Testis (tissue), 3 donors: ENCODE results near the gene FBXO24. TPM values are rescaled to one million over a fixed set of nuclear protein-coding genes. Genes with fewer than 3 reads are reported as not detected.
"Not testable (repeated sequence)": the region's sequence is repeated elsewhere in the genome, so short reads cannot be mapped to it uniquely, and the experiment has no call there.

Experiments used
- DNase-seq: peaks from one replicate; pipeline ENCODE4 v3.0.0-alpha.2; 2019
- H3K27ac ChIP-seq, 2 donors: fragments of 200-600 bp; sonication (generic); one replicate each; pipeline ENCODE4 v1.5.1; 2019
- H3K27me3 ChIP-seq: fragments of 200-600 bp; sonication (generic); one replicate; pipeline ENCODE4 v1.5.1; 2019
- H3K36me3 ChIP-seq: fragments of 200-600 bp; sonication (generic); one replicate; pipeline ENCODE4 v1.5.1; 2017; ENCODE audit warnings: low read depth; ENCODE audit errors: missing control alignments
- H3K4me1 ChIP-seq: fragments of 200-600 bp; sonication (generic); one replicate; pipeline ENCODE4 v1.5.1; 2019
- H3K4me3 ChIP-seq, 2 donors: fragments of 200-600 bp; sonication (generic); one replicate each; pipeline ENCODE4 v1.5.1; 2017 to 2019
- H3K9me3 ChIP-seq: fragments of 200-600 bp; sonication (generic); one replicate; pipeline ENCODE4 v1.5.1; 2017
- POLR2A ChIP-seq: fragments of 450-650 bp; IDR thresholded peaks from one replicate; pipeline ENCODE4 v1.6.1; 2017; ENCODE audit warnings: antibody characterized with exemption, mild to moderate bottlenecking, moderate library complexity
- WGBS, 2 donors: methylation state at CpG; one replicate each; pipeline ENCODE4 v1.1.5; 2018; 5-methylcytosine and 5-hydroxymethylcytosine counted together
- intact Hi-C: fragments of 100-400 bp; cut with DNase I; formaldehyde crosslinking; loops from one replicate; pipeline ENCODE4 v1.15.1; 2023; ENCODE audit warnings: low total_unique reads
- polyA plus RNA-seq: library from polyadenylated mRNA; stranded (reverse); fragments of 350-450 nt; fragmentation: Illumina TruSeq; extraction: RNeasy Lipid Tissue Mini Kit (QIAGEN cat#74804); gene quantifications from one replicate; pipeline ENCODE4 v1.2.3, GENCODE V29; 2014; ENCODE audit warnings: low read depth, low replicate concordance; ENCODE audit not compliant: insufficient read depth
- total RNA-seq, 2 donors: library from RNA; depleted of rRNA; stranded (reverse); fragments of >200 nt; gene quantifications; one replicate each; pipeline ENCODE4 v1.2.3, GENCODE V29; 2016
- TF ChIP-seq, protein P1 (sequence below), 3 experiments: fragments of 450-650 bp in 2 of 3; fragments of 200-600 bp in 1 of 3; sonication (generic) in 1 of 3; IDR thresholded peaks; one replicate each; pipeline ENCODE4 v1.5.1; 2016 to 2019; ENCODE audit warnings: antibody characterized with exemption in 3 of 3, mild to moderate bottlenecking in 2 of 3, moderate library complexity in 1 of 3

The FBXO24 gene
- total and polyA plus RNA-seq, 3 donors from 2014 or later = 37.5 to 112 (median 74.5) TPM

DNA sequence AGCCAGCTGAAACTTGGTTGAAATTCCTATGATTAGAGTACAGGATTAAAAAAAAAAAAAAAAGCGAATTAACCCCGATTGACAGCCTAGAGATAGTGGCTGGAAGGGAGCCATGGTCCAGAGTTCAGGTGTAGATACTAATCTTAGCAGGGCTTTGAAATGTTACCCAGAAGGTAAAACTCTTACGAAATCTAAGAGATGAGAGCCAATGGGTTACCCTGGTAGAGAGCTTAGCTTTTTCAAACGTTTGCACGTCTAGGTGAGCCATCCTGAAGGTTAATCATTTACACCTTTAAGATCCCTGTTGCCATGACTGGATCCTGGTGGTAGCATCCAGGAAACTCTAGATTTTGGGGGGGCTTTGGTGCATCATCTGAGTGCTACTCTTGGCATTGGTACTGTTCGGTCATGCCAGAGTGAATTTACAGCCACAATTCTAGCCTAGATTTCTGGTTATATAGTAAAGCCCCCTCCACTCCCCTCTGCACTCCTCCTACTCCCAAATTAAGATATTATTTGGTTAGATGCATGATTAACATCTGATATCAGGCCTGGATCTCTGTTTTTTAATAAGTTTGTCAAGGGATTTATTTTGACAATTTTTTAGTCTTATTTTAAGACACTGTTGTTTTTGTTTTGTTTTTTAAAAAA, 45.9 kb upstream of the FBXO24 start:
- WGBS, 2 donors = 28 to 35% methylated on average over 6 of the region's 6 CpGs
- Histone ChIP-seq H3K27ac (peak overlapping the region in 1 of 2 donors; percentile 83), H3K27me3 (no peaks in the 10 kb centered on the region), H3K4me3 (peak overlapping the region; percentile 91 to 95), H3K36me3 (no peaks in the 10 kb centered on the region), H3K4me1 (peaks cover 21% of the 10 kb centered on the region), H3K9me3 (no peaks in the 10 kb centered on the region)
- no peak for TF ChIP-seq POLR2A
- intact Hi-C loops = no loop called here
- DNase-seq = no peak

DNA sequence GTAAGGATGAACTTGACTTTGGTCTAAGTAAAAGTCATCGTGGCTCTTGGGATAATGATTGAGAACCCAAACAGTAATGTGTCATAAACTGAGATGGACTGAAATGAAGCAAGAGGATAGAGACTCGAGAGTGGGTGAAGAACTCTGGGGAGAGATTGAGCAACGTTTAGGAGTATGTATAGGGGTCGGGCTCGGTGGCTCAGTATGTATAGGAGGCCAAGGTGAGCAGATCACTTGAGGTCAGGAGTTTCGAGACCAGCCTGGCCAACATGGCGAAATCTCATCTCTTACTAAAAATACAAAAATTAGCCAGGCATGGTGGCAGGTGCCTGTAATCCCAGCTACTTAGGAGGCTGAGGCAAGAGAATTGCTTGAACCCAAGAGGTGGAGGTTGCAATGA, 44.8 kb upstream of the FBXO24 start:
- H3K4me3 ChIP-seq, H3K9me3 ChIP-seq, H3K27ac ChIP-seq, intact Hi-C loops, DNase-seq, H3K36me3 ChIP-seq, H3K27me3 ChIP-seq: not testable (repeated sequence)
- WGBS, 2 donors = 87 to 90% methylated on average over 7 of the region's 7 CpGs
- peaks cover 32% of the 10 kb centered on the region for H3K4me1 ChIP-seq

DNA sequence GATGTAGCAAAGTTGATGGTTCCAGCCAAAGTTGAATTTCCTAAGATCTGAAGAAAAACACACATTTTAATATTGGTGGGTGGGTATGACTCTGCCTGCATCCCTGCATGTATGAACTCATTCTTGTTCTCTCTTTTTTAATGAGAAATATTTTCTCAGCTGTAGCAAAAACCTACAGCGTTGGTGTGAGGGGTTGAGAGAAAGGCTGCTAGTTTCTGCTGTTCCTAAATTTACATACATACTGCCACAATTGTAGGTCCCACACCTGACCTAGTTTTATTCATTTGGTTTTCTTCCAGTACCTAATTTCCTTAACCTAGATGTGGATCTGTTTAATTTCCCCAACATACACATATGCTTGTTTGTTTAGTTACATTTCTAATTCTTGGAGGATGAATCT, 42.5 kb upstream of the FBXO24 start:
- Histone ChIP-seq H3K36me3 (no peaks in the 10 kb centered on the region), H3K27ac (peak overlapping the region; percentile 90 to 92), H3K4me3 (no peak overlapping the region), H3K9me3 (no peaks in the 10 kb centered on the region), H3K4me1 (peaks cover 51% of the 10 kb centered on the region), H3K27me3 (no peaks in the 10 kb centered on the region)
- no peak for DNase-seq
- TF ChIP-seq, protein P1, sequence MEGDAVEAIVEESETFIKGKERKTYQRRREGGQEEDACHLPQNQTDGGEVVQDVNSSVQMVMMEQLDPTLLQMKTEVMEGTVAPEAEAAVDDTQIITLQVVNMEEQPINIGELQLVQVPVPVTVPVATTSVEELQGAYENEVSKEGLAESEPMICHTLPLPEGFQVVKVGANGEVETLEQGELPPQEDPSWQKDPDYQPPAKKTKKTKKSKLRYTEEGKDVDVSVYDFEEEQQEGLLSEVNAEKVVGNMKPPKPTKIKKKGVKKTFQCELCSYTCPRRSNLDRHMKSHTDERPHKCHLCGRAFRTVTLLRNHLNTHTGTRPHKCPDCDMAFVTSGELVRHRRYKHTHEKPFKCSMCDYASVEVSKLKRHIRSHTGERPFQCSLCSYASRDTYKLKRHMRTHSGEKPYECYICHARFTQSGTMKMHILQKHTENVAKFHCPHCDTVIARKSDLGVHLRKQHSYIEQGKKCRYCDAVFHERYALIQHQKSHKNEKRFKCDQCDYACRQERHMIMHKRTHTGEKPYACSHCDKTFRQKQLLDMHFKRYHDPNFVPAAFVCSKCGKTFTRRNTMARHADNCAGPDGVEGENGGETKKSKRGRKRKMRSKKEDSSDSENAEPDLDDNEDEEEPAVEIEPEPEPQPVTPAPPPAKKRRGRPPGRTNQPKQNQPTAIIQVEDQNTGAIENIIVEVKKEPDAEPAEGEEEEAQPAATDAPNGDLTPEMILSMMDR (IDR thresholded peaks at IDR 0.05) = no peak
- no peak for TF ChIP-seq POLR2A
- intact Hi-C loops = no loop called here
- WGBS, 2 donors = 28 to 55% methylated on average over 1 of the region's 1 CpG

DNA sequence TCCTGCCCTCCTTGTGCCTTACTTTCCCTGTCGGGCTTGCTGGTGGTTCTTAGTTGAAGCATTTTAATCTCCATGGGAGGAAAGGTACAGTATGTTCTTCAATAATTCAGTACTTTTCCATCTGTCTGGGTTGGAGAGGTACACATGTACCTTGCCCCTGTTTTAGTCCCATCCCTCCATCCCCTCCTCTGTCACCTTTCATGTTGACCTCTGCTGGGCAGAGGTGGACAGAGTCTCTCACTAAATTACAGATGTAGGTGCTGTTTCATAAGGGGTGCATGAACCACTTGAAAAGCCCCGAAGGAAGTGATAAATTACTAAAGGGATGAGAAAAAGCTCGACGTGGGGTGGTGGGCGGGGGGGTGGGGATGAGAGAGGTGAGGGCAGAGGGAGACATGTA, 41.7 kb upstream of the FBXO24 start:
- no peaks in the 10 kb centered on the region for H3K36me3 ChIP-seq
- peak overlapping the region; percentile 90 to 92 for H3K27ac ChIP-seq
- peaks cover 54% of the 10 kb centered on the region for H3K4me1 ChIP-seq
- DNase-seq = no peak
- no peaks in the 10 kb centered on the region for H3K27me3 ChIP-seq
- no peak overlapping the region for H3K4me3 ChIP-seq
- no peaks in the 10 kb centered on the region for H3K9me3 ChIP-seq
- 36 to 41% methylated on average over 5 of the region's 5 CpGs for WGBS, 2 donors
- no peak for TF ChIP-seq POLR2A
- TF ChIP-seq, protein P1 (IDR thresholded peaks at IDR 0.05) = no peak
- intact Hi-C loops = no loop called here

DNA sequence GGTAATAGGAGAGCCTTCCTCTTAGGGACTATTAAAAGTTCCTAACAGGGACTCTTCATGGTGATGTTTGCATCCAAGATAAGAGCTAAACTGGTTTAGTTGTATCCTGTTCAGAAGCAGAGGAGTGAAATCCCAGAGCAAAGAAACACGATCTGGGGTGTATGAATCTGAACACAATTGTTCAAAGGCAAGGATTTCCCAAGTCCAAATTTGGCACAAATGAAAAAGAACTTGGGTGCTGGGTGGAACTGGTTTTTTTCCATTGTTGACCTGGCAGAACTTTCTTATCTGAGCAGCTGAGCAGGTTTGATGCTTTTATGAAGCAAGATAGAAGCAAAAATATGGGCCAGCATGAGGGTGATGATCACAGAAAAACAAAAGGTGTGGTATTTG, 41.2 kb upstream of the FBXO24 start:
- WGBS, 2 donors = 18 to 31% methylated on average over 1 of the region's 1 CpG
- H3K27ac ChIP-seq = peak overlapping the region; percentile 90 to 92
- no peaks in the 10 kb centered on the region for H3K36me3 ChIP-seq
- no peak overlapping the region for H3K4me3 ChIP-seq
- TF ChIP-seq, protein P1 (IDR thresholded peaks at IDR 0.05) = no peak
- no peak for TF ChIP-seq POLR2A
- H3K4me1 ChIP-seq = peaks cover 54% of the 10 kb centered on the region
- intact Hi-C loops = no loop called here
- no peak for DNase-seq
- no peaks in the 10 kb centered on the region for H3K9me3 ChIP-seq
- H3K27me3 ChIP-seq = no peaks in the 10 kb centered on the region
